HCT116 (cell line): ENCODE measurements around the gene FBXO8. TPM values are rescaled to one million over a fixed set of nuclear protein-coding genes. Genes with fewer than 3 reads are reported as not detected.

ENCODE experiments used
- ATAC-seq: fragments of 200-7000 bp; cut with Tn5 transposase; 2 replicates; pipeline ENCODE4 v1.9.1; 2020; ENCODE audit warnings: mild to moderate bottlenecking, moderate library complexity
- BruUV-seq: library from RNA; stranded (reverse); fragments of 400-500 nt; replicated peaks from 2 replicates; lab custom pipeline; 2021; lab: Mats Ljungman, UMichigan
- CTCF ChIA-PET: fragments of 300-600 bp; sonication (Branson Sonifier 250); formaldehyde crosslinking; loops from one replicate; lab custom pipeline; 2021; ENCODE audit warnings: antibody characterized with exemption; lab: Charles Lee
- POLR2A ChIA-PET: fragments of 300-600, 350-600 bp; sonication (Branson Sonifier 250); formaldehyde crosslinking; loops from one replicate; lab custom pipeline; 2021; ENCODE audit warnings: antibody characterized with exemption; lab: Charles Lee
- RAD21 ChIA-PET, 2 experiments: fragments of 300-600 bp; sonication (Branson Sonifier 250); formaldehyde crosslinking; loops; one replicate each; lab custom pipeline; 2023; ENCODE audit warnings: low total read pairs in 2 of 2; ENCODE audit not compliant: uncharacterized antibody in 2 of 2, unreplicated experiment in 2 of 2, low non-redundant PET in 1 of 2; lab: Charles Lee
- DNase-seq: peaks from one replicate; pipeline ENCODE4 v3.0.0-alpha.2; 2010; ENCODE audit warnings: low read depth, low spot score
- H2AFZ ChIP-seq: fragments of 200-600 bp; shearing (Covaris generic), sonication (generic); 2 replicates; pipeline ENCODE4 v1.6.1; 2017; ENCODE audit warnings: low read depth, mixed run types, mixed read lengths, antibody characterized with exemption, low read length; ENCODE audit not compliant: poor library complexity, severe bottlenecking
- H3K27ac ChIP-seq: 2 replicates; pipeline ENCODE4 v1.5.1; 2012; ENCODE audit warnings: low read depth, low read length
- H3K27me3 ChIP-seq: fragments of 200-600 bp; sonication (generic); 2 replicates; pipeline ENCODE4 v1.6.1; 2016; ENCODE audit warnings: mixed run types, low read length, mixed read lengths; ENCODE audit not compliant: insufficient read depth
- H3K36me3 ChIP-seq, 2 experiments: fragments of 200-500 bp in 1 of 2; fragments of 200-600 bp in 1 of 2; sonication (Bioruptor generic) in 1 of 2; sonication (generic) in 1 of 2; 2 replicates each; pipeline versions ENCODE4 v1.5.1 to v1.6.1; 2014 to 2016; ENCODE audit warnings: low read length in 2 of 2, inconsistent platforms in 1 of 2, mixed read lengths in 1 of 2, mixed run types in 1 of 2; ENCODE audit not compliant: insufficient read depth in 2 of 2, control insufficient read depth in 1 of 2
- H3K4me1 ChIP-seq, 2 experiments: fragments of 200-600 bp in 1 of 2; sonication (generic) in 1 of 2; 2 replicates each; pipeline versions ENCODE4 v1.5.1 to v1.6.1; 2012 to 2017; ENCODE audit warnings: low read length in 2 of 2, inconsistent platforms in 1 of 2, mild to moderate bottlenecking in 1 of 2, mixed read lengths in 1 of 2, mixed run types in 1 of 2, moderate library complexity in 1 of 2; ENCODE audit not compliant: insufficient read depth in 2 of 2, control insufficient read depth in 1 of 2
- H3K4me2 ChIP-seq: fragments of 200-600 bp; sonication (generic); 2 replicates; pipeline ENCODE4 v1.6.1; 2017; ENCODE audit warnings: mixed run types, low read length, mixed read lengths
- H3K4me3 ChIP-seq, 2 experiments: fragments of 200-600 bp in 1 of 2; sonication (generic) in 1 of 2; replicated peaks in 1 of 2; 2 replicates each; pipeline ENCODE4 v1.5.1; 2011 to 2016; ENCODE audit warnings: low read length in 2 of 2, control low read depth in 1 of 2, low read depth in 1 of 2, mild to moderate bottlenecking in 1 of 2, mixed read lengths in 1 of 2, mixed run types in 1 of 2
- H3K79me2 ChIP-seq: fragments of 200-600 bp; sonication (generic); 2 replicates; pipeline ENCODE4 v1.6.1; 2017; ENCODE audit warnings: mild to moderate bottlenecking, mixed run types, low read length, moderate library complexity, mixed read lengths; ENCODE audit not compliant: insufficient read depth
- H3K9ac ChIP-seq: fragments of 200-600 bp; sonication (generic); 2 replicates; pipeline ENCODE4 v1.6.1; 2016; ENCODE audit warnings: low read length, mixed read lengths
- H3K9me2 ChIP-seq: fragments of 200-600 bp; sonication (generic), shearing (Covaris generic); 2 replicates; pipeline ENCODE4 v1.6.1; 2017; ENCODE audit warnings: mixed run types, mild to moderate bottlenecking, moderate library complexity; ENCODE audit not compliant: insufficient read depth
- H3K9me3 ChIP-seq, 2 experiments: fragments of 200-500 bp in 1 of 2; fragments of 200-600 bp in 1 of 2; sonication (Bioruptor generic) in 1 of 2; sonication (generic) in 1 of 2; 2 replicates each; pipeline ENCODE4 v1.6.1; 2014 to 2017; ENCODE audit warnings: low read length in 2 of 2, mixed read lengths in 2 of 2, inconsistent platforms in 1 of 2, low read depth in 1 of 2, mild to moderate bottlenecking in 1 of 2, mixed run types in 1 of 2, moderate library complexity in 1 of 2; ENCODE audit not compliant: control insufficient read depth in 1 of 2, insufficient read depth in 1 of 2
- H4K20me1 ChIP-seq: fragments of 200-600 bp; sonication (generic), shearing (Covaris generic); 2 replicates; pipeline ENCODE4 v1.6.1; 2017; ENCODE audit warnings: mixed run types, mild to moderate bottlenecking, moderate library complexity; ENCODE audit not compliant: insufficient read depth
- ATF3 ChIP-seq: IDR thresholded peaks from 2 replicates; pipeline ENCODE4 v1.6.1; 2012
- CEBPB ChIP-seq: IDR thresholded peaks from 2 replicates; pipeline ENCODE4 v1.6.1; 2012; ENCODE audit warnings: low read depth
- EGR1 ChIP-seq: IDR thresholded peaks from 2 replicates; pipeline ENCODE4 v1.6.1; 2012; ENCODE audit warnings: low read depth
- ELF1 ChIP-seq: IDR thresholded peaks from 2 replicates; pipeline ENCODE4 v1.6.1; 2012; ENCODE audit warnings: low read depth, borderline replicate concordance
- EZH2 ChIP-seq: fragments of 200-600 bp; sonication (generic); IDR thresholded peaks from 2 replicates; pipeline ENCODE4 v1.6.1; 2017; ENCODE audit warnings: antibody characterized with exemption, mixed run types
- EZH2phosphoT487 ChIP-seq: fragments of 200-600 bp; IDR thresholded peaks from 2 replicates; pipeline ENCODE4 v1.6.1; 2018; ENCODE audit warnings: antibody characterized with exemption, borderline replicate concordance
- JUND ChIP-seq: IDR thresholded peaks from 2 replicates; pipeline ENCODE4 v1.6.1; 2012
- POLR2A ChIP-seq: IDR thresholded peaks from 2 replicates; pipeline ENCODE4 v1.7.0; 2011; ENCODE audit warnings: borderline replicate concordance; ENCODE audit not compliant: insufficient read depth, insufficient read length; ENCODE audit errors: extremely low read depth
- POLR2AphosphoS5 ChIP-seq: IDR thresholded peaks from 2 replicates; pipeline ENCODE4 v1.6.1; 2011; ENCODE audit warnings: mild to moderate bottlenecking, low read depth, low read length, moderate library complexity
- REST ChIP-seq: IDR thresholded peaks from 2 replicates; pipeline ENCODE4 v1.6.1; 2012; ENCODE audit warnings: low read depth
- SIN3A ChIP-seq: IDR thresholded peaks from 2 replicates; pipeline ENCODE4 v1.6.1; 2012; ENCODE audit warnings: low read depth
- SRF ChIP-seq: IDR thresholded peaks from 2 replicates; pipeline ENCODE4 v1.6.1; 2012; ENCODE audit warnings: low read depth
- YY1 ChIP-seq: IDR thresholded peaks from 2 replicates; pipeline ENCODE4 v1.6.1; 2011; ENCODE audit warnings: low read length, low read depth, moderate library complexity, mild to moderate bottlenecking; ENCODE audit not compliant: insufficient replicate concordance; ENCODE audit errors: extremely low read depth
- ZFX ChIP-seq: fragments of 450-650 bp; IDR thresholded peaks from 2 replicates; pipeline ENCODE4 v1.6.1; 2017
- ZNF274 ChIP-seq: fragments of 200-500 bp; sonication (Bioruptor generic); IDR thresholded peaks from 2 replicates; pipeline ENCODE4 v1.6.1; 2014; ENCODE audit warnings: mild to moderate bottlenecking, low read depth, low read length, inconsistent platforms
- intact Hi-C: fragments of 100-400 bp; cut with micrococcal nuclease; formaldehyde crosslinking; loops from 2 replicates; pipeline ENCODE4 v1.10.0; 2022
- total RNA-seq: library from RNA; stranded (reverse); gene quantifications from one replicate; pipeline ENCODE4 v1.2.1, GENCODE V29; 2021; ENCODE audit not compliant: unreplicated experiment
- TF ChIP-seq, protein P1 (sequence below): IDR thresholded peaks from 2 replicates; pipeline ENCODE4 v1.6.1; 2012

The FBXO8 gene
- total RNA-seq, 1 experiment from 2014 or later: 13.0 TPM

GRCh38 chr4:174275101-174275500, 8.4 kb downstream of the FBXO8 start:
- ChIA-PET POLR2A (no interaction called here), RAD21 (no interaction called here), CTCF (no interaction called here)
- ATAC-seq: no peak
- no peaks in the 10 kb centered on the region for H3K9me3 ChIP-seq
- no peak overlapping the region for H3K4me2 ChIP-seq
- no peak for DNase-seq
- H3K79me2 ChIP-seq: peaks cover 4% of the 10 kb centered on the region; the same call in 1 of the 2 replicates
- H3K36me3 ChIP-seq: no peaks in the 10 kb centered on the region
- no peak overlapping the region for H2AFZ ChIP-seq
- no peaks in the 10 kb centered on the region for H3K9me2 ChIP-seq
- intact Hi-C loops: no loop called here
- TF ChIP-seq SIN3A (no peak), CEBPB (no peak), REST (no peak), EZH2phosphoT487 (no peak), JUND (no peak), EZH2 (no peak)
- BruUV-seq: no TSS peak
- H3K4me1 ChIP-seq: no peaks in the 10 kb centered on the region
- H3K9ac ChIP-seq: no peak overlapping the region
- no peaks in the 10 kb centered on the region for H3K27me3 ChIP-seq
- no peak overlapping the region for H3K4me3 ChIP-seq
- H3K27ac ChIP-seq: no peak overlapping the region
- no peaks in the 10 kb centered on the region for H4K20me1 ChIP-seq

- Histone ChIP-seq H3K4me2 (no peak overlapping the region), H3K9ac (no peak overlapping the region), H2AFZ (no peak overlapping the region), H3K79me2 (peaks cover 4% of the 10 kb centered on the region; the same call in 1 of the 2 replicates), H4K20me1 (no peaks in the 10 kb centered on the region), H3K9me2 (no peaks in the 10 kb centered on the region), H3K4me1 (no peaks in the 10 kb centered on the region), H3K9me3 (no peaks in the 10 kb centered on the region), H3K27ac (no peak overlapping the region), H3K4me3 (no peak overlapping the region), H3K27me3 (no peaks in the 10 kb centered on the region), H3K36me3 (no peaks in the 10 kb centered on the region)
- no peak for DNase-seq
- ChIA-PET RAD21 (no interaction called here), POLR2A (no interaction called here), CTCF (no interaction called here)
- BruUV-seq: no TSS peak
- intact Hi-C loops: no loop called here
- ATAC-seq: no peak
- TF ChIP-seq ATF3 (no peak), YY1 (no peak), EGR1 (no peak), CEBPB (no peak), POLR2AphosphoS5 (no peak), ZNF274 (no peak), ELF1 (no peak), EZH2phosphoT487 (no peak), SIN3A (no peak), POLR2A (no peak), SRF (no peak), ZFX (no peak), JUND (no peak)
- TF ChIP-seq, protein P1, sequence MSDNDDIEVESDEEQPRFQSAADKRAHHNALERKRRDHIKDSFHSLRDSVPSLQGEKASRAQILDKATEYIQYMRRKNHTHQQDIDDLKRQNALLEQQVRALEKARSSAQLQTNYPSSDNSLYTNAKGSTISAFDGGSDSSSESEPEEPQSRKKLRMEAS: no peak
Observed at GRCh38 chr4:174274436-174274835, 9.0 kb downstream of the FBXO8 start.
